ENCODE measurements around the gene TRPC6. TPM values are rescaled to one million over a fixed set of nuclear protein-coding genes. Genes with fewer than 3 reads are reported as not detected.

Gene TRPC6
- polyA plus RNA-seq, 1 donor from 2014 or later = 0.11 TPM

DNA sequence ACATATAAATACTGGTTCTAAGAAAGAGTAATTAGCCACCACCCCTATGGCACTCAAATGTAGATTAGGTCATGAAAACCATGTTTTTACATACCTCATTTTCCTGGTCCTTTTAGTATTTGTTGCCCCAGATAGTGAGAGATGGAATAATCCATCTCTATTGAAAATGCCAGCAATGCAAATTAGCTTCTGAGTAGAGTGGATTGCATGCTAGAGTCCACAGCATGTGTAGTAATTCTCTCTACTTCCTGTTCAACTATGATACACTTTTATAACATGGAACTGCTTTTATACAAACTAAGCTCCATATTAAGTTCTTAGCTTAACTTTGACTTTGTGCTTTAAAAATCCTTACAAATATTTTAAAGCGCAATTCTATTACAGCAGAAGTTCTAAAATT, 73.2 kb downstream of the TRPC6 start:
- Histone ChIP-seq H4K20me1 (ENCODE audit: insufficient read depth) (no peaks in the 10 kb centered on the region), H3K9me3 (ENCODE audit: low read length) (no peaks in the 10 kb centered on the region), H3K4me2 (ENCODE audit: low read length) (no peak overlapping the region), H3K27me3 (ENCODE audit: insufficient read depth, low read depth, low read length) (no peaks in the 10 kb centered on the region), H3K36me3 (ENCODE audit: insufficient read depth, low read length) (no peaks in the 10 kb centered on the region), H3K9ac (ENCODE audit: low read length) (no peak overlapping the region), H2AFZ (ENCODE audit: low read depth, low read length) (no peak overlapping the region), H3K79me2 (replicated peaks; ENCODE audit: insufficient read depth, low read length) (no peaks in the 10 kb centered on the region), H3F3A (ENCODE audit: insufficient read depth, low read length, poor library complexity, severe bottlenecking) (no peaks in the 10 kb centered on the region), H3K27ac (ENCODE audit: low read length) (no peak overlapping the region), H3K9me2 (ENCODE audit: insufficient read depth, low read length) (no peaks in the 10 kb centered on the region), H3K4me3 (ENCODE audit: low read length) (no peak overlapping the region)
- no peak for TF ChIP-seq TAF1 (IDR thresholded peaks at IDR 0.05; ENCODE audit: low read depth)

- Histone ChIP-seq H3K27ac (ENCODE audit: low read length) (no peak overlapping the region), H3K4me2 (ENCODE audit: low read length) (no peak overlapping the region), H3K9me3 (ENCODE audit: low read length) (no peaks in the 10 kb centered on the region), H3K9me2 (ENCODE audit: insufficient read depth, low read length) (no peaks in the 10 kb centered on the region), H3K9ac (ENCODE audit: low read length) (no peak overlapping the region), H2AFZ (ENCODE audit: low read depth, low read length) (no peak overlapping the region), H3K36me3 (ENCODE audit: insufficient read depth, low read length) (no peaks in the 10 kb centered on the region), H3K4me3 (ENCODE audit: low read length) (no peak overlapping the region), H3F3A (ENCODE audit: insufficient read depth, low read length, poor library complexity, severe bottlenecking) (no peaks in the 10 kb centered on the region), H4K20me1 (ENCODE audit: insufficient read depth) (no peaks in the 10 kb centered on the region), H3K79me2 (replicated peaks; ENCODE audit: insufficient read depth, low read length) (no peaks in the 10 kb centered on the region), H3K27me3 (ENCODE audit: insufficient read depth, low read depth, low read length) (no peaks in the 10 kb centered on the region)
- TF ChIP-seq EZH2 (IDR thresholded peaks at IDR 0.05; ENCODE audit: borderline replicate concordance, insufficient read depth, low read length, poor library complexity, severe bottlenecking) (no peak), TAF1 (IDR thresholded peaks at IDR 0.05; ENCODE audit: low read depth) (no peak), REST (IDR thresholded peaks at IDR 0.05; ENCODE audit: borderline replicate concordance) (no peak), MXI1 (conservative IDR thresholded peaks at IDR 0.05; ENCODE audit: poor library complexity, severe bottlenecking) (no peak), SMC3 (conservative IDR thresholded peaks at IDR 0.05; ENCODE audit: poor library complexity) (no peak), EP300 (conservative IDR thresholded peaks at IDR 0.05; ENCODE audit: poor library complexity, severe bottlenecking) (no peak), POLR2AphosphoS5 (IDR thresholded peaks at IDR 0.05) (no peak), RAD21 (conservative IDR thresholded peaks at IDR 0.05) (no peak)
These were observed 73.9 kb downstream of the TRPC6 start for GRCh38 chr11:101509922-101510321.

DNA sequence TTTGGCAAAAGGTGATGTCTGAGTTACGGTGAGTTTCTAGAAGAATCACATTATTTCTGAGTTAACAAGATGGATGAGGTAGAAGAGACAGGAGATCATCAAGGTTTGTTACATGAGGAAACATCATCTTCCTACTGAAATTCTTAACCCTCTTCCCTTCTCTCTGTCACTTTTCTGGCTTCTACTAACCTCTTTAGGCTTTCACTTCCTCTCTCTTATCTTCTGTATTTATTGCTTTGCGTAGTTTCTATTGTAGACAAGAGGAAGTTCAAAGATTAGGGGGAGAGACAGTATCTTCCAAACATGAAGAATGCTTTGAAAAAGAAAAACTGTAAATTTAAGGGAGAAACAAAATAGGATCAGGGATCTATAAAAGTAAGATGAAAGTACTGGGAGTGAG, 75.4 kb downstream of the TRPC6 start:
- no peaks in the 10 kb centered on the region for H3K36me3 ChIP-seq (ENCODE audit: insufficient read depth, low read length)
- H3K4me3 ChIP-seq (ENCODE audit: low read length) = no peak overlapping the region
- H3F3A ChIP-seq (ENCODE audit: insufficient read depth, low read length, poor library complexity, severe bottlenecking) = no peaks in the 10 kb centered on the region
- H3K9me3 ChIP-seq (ENCODE audit: low read length) = no peaks in the 10 kb centered on the region
- H3K9ac ChIP-seq (ENCODE audit: low read length) = no peak overlapping the region
- no peak overlapping the region for H2AFZ ChIP-seq (ENCODE audit: low read depth, low read length)
- no peaks in the 10 kb centered on the region for H3K27me3 ChIP-seq (ENCODE audit: insufficient read depth, low read depth, low read length)
- no peak overlapping the region for H3K4me2 ChIP-seq (ENCODE audit: low read length)
- H3K79me2 ChIP-seq (replicated peaks; ENCODE audit: insufficient read depth, low read length) = no peaks in the 10 kb centered on the region
- H3K9me2 ChIP-seq (ENCODE audit: insufficient read depth, low read length) = no peaks in the 10 kb centered on the region
- H4K20me1 ChIP-seq (ENCODE audit: insufficient read depth) = no peaks in the 10 kb centered on the region
- TF ChIP-seq EP300 (conservative IDR thresholded peaks at IDR 0.05; ENCODE audit: poor library complexity, severe bottlenecking) (no peak), SMC3 (conservative IDR thresholded peaks at IDR 0.05; ENCODE audit: poor library complexity) (no peak), RAD21 (conservative IDR thresholded peaks at IDR 0.05) (no peak), POLR2AphosphoS5 (IDR thresholded peaks at IDR 0.05) (no peak), TAF1 (IDR thresholded peaks at IDR 0.05; ENCODE audit: low read depth) (no peak), MXI1 (conservative IDR thresholded peaks at IDR 0.05; ENCODE audit: poor library complexity, severe bottlenecking) (no peak), CTCF (IDR thresholded peaks at IDR 0.05; ENCODE audit: poor library complexity, severe bottlenecking) (no peak), EZH2 (IDR thresholded peaks at IDR 0.05; ENCODE audit: borderline replicate concordance, insufficient read depth, low read length, poor library complexity, severe bottlenecking) (no peak), REST (IDR thresholded peaks at IDR 0.05; ENCODE audit: borderline replicate concordance) (no peak)
- no peak overlapping the region for H3K27ac ChIP-seq (ENCODE audit: low read length)
